GDM1 (cell line): ENCODE results near the gene TMPRSS9.
"Not testable (repeated sequence)": the region's sequence is repeated elsewhere in the genome, so short reads cannot be mapped to it uniquely, and the experiment has no call there.

Experiments used
- DNase-seq: peaks from one replicate; lab custom pipeline; 2025; lab: John Stamatoyannopoulos, UW

The TMPRSS9 gene

DNA sequence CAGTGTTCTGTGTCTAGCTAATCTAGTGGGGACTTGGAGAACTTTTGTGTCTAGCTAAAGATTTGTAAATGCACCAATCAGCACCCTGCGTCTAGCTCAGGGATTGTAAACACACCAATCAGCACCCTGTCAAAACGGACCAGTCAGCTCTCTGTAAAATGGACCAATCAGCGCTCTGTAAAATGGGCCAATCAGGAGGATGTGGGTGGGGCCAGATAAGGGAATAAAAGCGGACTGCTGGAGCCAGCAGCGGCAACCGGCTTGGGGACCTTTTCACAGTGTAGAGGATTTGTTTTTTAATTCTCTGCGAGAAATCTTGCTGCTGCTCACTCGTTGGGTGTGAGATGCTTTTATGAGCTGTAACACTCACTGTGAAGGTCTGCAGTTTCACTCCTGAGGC lies 32.8 kb downstream of the TMPRSS9 start:
- DNase-seq, result not testable (repeated sequence)

DNA sequence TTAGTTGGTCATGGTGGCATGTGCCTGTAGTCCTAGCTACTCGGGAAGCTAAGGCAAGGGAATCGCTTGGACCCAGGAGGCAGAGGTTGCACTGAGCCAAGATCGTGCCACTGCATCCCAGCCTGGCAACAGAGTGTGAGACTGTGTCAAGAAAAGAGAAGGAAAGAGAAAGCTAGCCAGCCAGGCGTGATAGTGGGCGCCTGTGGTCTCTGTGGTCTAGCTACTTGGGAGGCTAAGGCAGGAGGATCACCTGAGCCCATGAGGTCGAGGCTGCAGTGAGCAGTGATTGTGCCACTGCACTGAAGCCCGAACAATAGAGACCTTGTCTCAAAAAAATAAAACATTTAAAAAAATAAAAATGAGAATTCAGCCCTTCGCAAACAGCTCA lies 34.0 kb downstream of the TMPRSS9 start:
- DNase-seq, result peak; percentile 57

DNA sequence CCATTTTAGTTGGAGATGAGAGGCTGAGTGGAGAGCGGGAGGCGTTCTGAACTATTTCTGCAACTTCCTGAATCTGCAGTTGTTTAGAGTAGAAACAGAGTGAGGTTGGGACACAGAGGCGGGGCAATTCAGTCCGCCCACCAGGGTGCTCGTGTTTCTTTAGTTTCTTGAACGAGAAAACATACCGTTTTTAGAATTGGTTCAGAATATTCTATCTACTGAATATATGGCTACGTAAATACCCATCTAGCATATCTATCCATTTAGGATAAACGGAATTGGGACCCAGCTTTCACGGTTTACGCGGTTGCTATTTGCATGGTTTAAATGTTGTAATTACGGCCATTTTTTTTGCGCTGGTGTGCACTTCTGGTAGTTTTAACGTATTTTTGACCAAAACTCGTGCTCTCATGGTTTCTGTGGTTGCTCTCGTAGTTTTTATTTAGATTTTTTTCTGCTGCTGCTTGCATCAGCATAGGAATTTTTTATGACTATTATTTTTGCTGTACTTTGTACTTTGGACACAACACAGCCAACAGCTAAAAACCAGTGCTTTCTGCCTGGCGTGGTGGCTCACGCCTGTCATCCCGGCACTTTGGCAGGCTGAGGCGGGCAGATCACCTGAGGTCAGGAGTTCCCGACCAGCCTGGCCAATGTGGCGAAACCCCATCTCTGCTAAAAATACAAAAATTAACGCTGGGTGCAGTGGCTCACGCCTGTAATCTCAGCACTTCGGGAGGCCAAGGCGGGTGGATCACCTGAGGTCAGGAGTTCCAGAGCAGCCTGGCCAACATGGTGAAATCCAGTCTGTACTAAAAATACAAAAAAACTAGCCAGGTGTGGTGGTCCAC lies 34.6 kb downstream of the TMPRSS9 start:
- peak; percentile 57 for DNase-seq

DNA sequence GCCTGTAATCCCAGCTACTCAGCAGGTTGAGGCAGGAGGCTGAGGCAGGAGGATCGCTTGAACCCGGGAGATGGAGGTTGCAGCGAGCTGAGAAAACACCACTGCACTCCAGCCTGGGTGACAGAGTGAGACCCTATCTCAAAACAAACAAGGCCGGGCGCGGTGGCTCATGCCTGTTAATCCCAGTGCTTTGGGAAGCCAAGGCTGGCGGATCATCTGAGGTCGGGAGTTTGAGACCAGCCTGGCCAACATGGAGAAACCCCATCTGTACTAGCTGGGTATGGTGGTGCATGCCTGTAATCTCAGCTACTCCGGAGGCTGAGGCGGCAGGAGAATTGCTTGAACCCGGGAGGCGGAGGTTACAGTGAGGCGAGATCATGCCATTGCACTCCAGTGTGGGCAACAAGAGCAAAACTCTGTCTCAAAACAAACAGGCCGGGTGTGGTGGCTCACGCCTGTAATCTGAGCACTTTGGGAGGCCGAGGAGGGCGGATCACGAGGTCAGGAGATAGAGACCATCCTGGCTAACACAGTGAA lies 35.3 kb downstream of the TMPRSS9 start:
- DNase-seq, result not testable (repeated sequence)

DNA sequence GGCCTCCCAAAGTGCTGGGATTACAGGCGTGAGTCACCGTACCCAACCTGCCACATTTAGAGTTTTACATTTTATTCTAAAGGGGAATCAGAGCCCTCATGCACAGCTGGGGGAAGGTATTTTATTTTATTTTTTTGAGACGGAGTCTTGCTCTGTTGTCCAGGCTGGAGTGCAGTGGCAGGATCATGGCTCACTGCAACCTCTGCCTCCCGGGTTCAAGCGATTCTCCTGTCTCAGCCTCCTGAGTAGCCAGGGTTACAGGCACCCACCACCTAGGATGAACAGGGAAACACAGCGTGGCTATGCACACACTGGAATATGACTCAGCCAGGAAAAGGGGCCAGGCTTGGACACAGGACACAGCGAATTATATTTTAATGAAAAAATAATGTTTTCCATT lies 37.1 kb downstream of the TMPRSS9 start:
- not testable (repeated sequence) for DNase-seq

GRCh38 chr19:2398735-2399305 lies 38.8 kb downstream of the TMPRSS9 start:
- no peak for DNase-seq

GRCh38 chr19:2399582-2399981 lies 39.5 kb downstream of the TMPRSS9 start:
- DNase-seq, result no peak

DNA sequence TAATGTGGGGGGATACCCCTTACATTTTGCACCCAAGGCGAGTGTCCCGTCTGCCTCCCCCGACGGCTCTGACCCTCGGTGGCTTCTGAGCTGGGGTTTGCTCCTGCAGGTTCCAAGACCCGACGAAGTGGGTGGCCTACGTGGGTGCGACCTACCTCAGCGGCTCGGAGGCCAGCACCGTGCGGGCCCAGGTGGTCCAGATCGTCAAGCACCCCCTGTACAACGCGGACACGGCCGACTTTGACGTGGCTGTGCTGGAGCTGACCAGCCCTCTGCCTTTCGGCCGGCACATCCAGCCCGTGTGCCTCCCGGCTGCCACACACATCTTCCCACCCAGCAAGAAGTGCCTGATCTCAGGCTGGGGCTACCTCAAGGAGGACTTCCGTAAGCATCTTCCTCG lies 48.2 kb downstream of the TMPRSS9 start:
- no peak for DNase-seq

DNA sequence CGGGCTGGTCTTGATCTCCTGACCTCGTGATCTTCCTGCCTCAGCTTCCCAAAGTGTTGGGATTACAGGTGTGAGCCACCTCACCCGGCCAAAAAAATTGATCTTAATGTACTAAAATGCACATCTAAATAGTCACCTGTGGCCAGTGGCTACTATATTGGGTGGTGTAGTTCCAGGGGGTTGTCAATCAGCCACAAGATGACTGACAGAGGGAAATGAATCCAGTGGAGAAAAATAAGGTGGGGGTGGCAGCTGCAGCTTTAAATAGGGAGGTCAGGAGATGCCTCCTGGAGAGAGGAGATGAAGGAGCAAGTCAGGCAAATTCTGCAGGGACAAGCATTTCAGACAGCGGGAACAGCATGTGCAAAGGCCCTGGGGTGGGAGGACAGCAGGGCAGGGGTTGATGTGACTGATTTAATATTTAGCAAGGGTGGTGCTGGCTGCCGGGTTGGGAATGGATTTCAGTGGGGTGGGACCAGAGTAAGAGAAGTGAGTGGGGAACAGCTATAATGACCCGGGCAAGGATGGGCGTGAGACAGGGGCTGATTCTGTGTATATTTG lies 49.4 kb downstream of the TMPRSS9 start:
- no peak for DNase-seq

DNA sequence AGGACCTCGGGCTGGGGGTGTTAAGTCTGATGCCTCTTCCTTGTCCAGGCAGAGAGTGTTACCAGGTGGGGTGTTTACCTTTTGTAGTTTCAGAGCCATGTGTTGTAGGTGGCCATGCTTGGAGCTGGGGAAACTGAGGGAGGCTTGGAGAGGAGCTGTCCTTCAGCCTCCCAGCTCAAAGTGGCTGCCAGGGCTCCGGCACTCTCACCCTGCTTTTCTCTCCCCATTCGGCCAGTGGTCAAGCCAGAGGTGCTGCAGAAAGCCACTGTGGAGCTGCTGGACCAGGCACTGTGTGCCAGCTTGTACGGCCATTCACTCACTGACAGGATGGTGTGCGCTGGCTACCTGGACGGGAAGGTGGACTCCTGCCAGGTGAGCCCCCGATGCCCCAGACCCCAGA lies 50.0 kb downstream of the TMPRSS9 start:
- DNase-seq, result no peak

GRCh38 chr19:2411709-2412108 lies 51.6 kb downstream of the TMPRSS9 start:
- no peak for DNase-seq

GRCh38 chr19:2412449-2412848 lies 52.4 kb downstream of the TMPRSS9 start:
- DNase-seq, result no peak

DNA sequence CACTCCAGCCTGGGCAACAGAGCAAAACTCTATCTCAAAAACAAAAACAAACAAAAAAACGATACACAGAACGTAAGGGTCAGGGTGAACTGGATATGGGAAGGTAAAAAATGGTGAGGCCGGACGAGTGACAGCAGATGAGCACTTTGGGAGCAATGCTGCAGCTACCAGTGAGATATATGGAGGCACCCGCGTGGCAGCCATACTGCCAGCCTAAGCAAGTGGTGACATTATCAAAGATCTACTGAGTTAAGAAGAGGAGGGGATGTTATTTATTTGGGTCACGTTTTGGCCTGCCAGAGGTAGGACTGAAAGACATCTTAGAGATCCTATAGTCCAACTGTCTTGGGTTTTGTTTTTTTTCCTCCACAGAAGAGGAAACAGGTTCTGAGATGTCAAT lies 53.1 kb downstream of the TMPRSS9 start:
- no peak for DNase-seq

GRCh38 chr19:2413629-2414028 lies 53.6 kb downstream of the TMPRSS9 start:
- DNase-seq, result no peak

- DNase-seq, result no peak
Measured at GRCh38 chr19:2415281-2415972, 55.4 kb downstream of the TMPRSS9 start.

DNA sequence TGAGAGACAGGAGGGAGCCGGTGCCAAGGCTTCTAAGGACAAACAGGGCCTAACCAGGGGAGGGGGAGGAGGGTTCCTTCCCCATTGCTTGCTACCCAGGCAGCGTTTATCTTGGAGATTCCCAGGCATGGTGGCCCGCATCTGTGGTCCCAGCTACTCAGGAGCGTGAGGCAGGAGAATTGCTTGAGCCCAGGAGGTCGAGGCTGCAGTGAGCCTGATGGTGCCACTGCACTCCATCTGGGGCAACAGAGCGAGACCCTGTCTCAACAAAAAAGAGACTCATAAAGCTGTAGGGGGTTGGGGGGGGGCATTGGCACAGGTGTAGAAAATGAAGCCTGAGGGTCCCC lies 55.9 kb downstream of the TMPRSS9 start:
- DNase-seq, result no peak

DNA sequence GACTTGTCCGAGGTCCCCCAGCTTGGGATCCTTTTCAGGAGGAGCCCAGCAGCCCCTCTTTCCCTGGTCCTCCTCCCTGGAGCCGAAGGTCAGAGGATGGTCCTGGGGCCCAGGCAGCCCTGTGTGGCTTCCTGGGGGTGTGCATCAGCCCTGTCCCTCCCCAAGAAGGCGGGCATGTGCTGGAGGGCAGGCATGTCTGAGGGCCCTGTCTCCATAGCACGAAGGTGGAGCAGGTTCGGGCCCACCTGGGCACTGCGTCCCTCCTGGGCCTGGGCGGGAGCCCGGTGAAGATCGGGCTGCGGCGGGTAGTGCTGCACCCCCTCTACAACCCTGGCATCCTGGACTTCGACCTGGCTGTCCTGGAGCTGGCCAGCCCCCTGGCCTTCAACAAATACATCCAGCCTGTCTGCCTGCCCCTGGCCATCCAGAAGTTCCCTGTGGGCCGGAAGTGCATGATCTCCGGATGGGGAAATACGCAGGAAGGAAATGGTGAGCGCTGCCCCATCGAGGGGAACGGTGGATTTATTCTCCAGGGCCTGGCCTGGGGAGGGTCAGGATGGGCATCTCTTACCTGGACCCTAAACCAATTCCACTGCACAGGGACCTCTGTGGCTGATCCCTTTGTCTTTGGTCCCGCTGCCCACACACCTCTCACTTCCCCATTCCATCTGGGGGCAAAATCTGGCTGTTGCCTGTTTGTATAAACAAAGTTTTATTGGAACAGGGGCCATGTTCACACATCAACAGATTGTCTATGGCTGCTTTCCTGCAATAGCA lies 56.4 kb downstream of the TMPRSS9 start:
- DNase-seq, result no peak

- DNase-seq, result not testable (repeated sequence)
Measured at GRCh38 chr19:2417436-2417835, 57.4 kb downstream of the TMPRSS9 start.

- DNase-seq, result no peak
Measured at GRCh38 chr19:2417881-2418406, 57.9 kb downstream of the TMPRSS9 start.

GRCh38 chr19:2419754-2420153 lies 59.7 kb downstream of the TMPRSS9 start:
- DNase-seq, result no peak

DNA sequence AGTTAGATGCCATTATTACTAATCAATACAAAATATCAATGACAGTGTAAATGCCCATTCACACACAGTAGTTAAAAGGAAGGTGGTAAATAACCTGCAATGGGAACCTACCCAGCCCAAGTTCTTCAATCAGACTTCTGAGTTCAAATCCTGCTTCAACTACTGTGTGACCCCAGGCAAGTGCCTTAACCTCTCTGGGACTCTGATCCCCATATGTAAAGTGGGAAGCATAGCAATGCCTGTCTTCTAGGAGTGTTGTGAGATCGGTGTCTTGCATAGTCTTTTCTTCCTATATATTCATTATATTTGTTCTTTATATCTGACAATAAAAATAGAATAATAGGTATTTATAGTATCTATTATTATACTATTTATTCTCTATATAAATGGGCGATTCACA lies 60.4 kb downstream of the TMPRSS9 start:
- no peak for DNase-seq
